HCT116 (cell line): ENCODE results near the gene MYO1G. TPM values are rescaled to one million over a fixed set of nuclear protein-coding genes. Genes with fewer than 3 reads are reported as not detected.

ENCODE experiments used
- ATAC-seq: fragments of 200-7000 bp; cut with Tn5 transposase; 2 replicates; pipeline ENCODE4 v1.9.1; 2020; ENCODE audit warnings: mild to moderate bottlenecking, moderate library complexity
- BruUV-seq: library from RNA; stranded (reverse); fragments of 400-500 nt; replicated peaks from 2 replicates; lab custom pipeline; 2021; lab: Mats Ljungman, UMichigan
- CTCF ChIA-PET: fragments of 300-600 bp; sonication (Branson Sonifier 250); formaldehyde crosslinking; loops from one replicate; lab custom pipeline; 2021; ENCODE audit warnings: antibody characterized with exemption; lab: Charles Lee
- POLR2A ChIA-PET: fragments of 300-600, 350-600 bp; sonication (Branson Sonifier 250); formaldehyde crosslinking; loops from one replicate; lab custom pipeline; 2021; ENCODE audit warnings: antibody characterized with exemption; lab: Charles Lee
- RAD21 ChIA-PET, 2 experiments: fragments of 300-600 bp; sonication (Branson Sonifier 250); formaldehyde crosslinking; loops; one replicate each; lab custom pipeline; 2023; ENCODE audit warnings: low total read pairs in 2 of 2; ENCODE audit not compliant: uncharacterized antibody in 2 of 2, unreplicated experiment in 2 of 2, low non-redundant PET in 1 of 2; lab: Charles Lee
- DNase-seq: peaks from one replicate; pipeline ENCODE4 v3.0.0-alpha.2; 2010; ENCODE audit warnings: low read depth, low spot score
- H2AFZ ChIP-seq: fragments of 200-600 bp; shearing (Covaris generic), sonication (generic); 2 replicates; pipeline ENCODE4 v1.6.1; 2017; ENCODE audit warnings: low read depth, mixed run types, mixed read lengths, antibody characterized with exemption, low read length; ENCODE audit not compliant: poor library complexity, severe bottlenecking
- H3K27ac ChIP-seq: 2 replicates; pipeline ENCODE4 v1.5.1; 2012; ENCODE audit warnings: low read depth, low read length
- H3K27me3 ChIP-seq: fragments of 200-600 bp; sonication (generic); 2 replicates; pipeline ENCODE4 v1.6.1; 2016; ENCODE audit warnings: mixed run types, low read length, mixed read lengths; ENCODE audit not compliant: insufficient read depth
- H3K36me3 ChIP-seq, 2 experiments: fragments of 200-500 bp in 1 of 2; fragments of 200-600 bp in 1 of 2; sonication (Bioruptor generic) in 1 of 2; sonication (generic) in 1 of 2; 2 replicates each; pipeline versions ENCODE4 v1.5.1 to v1.6.1; 2014 to 2016; ENCODE audit warnings: low read length in 2 of 2, inconsistent platforms in 1 of 2, mixed read lengths in 1 of 2, mixed run types in 1 of 2; ENCODE audit not compliant: insufficient read depth in 2 of 2, control insufficient read depth in 1 of 2
- H3K4me1 ChIP-seq, 2 experiments: fragments of 200-600 bp in 1 of 2; sonication (generic) in 1 of 2; 2 replicates each; pipeline versions ENCODE4 v1.5.1 to v1.6.1; 2012 to 2017; ENCODE audit warnings: low read length in 2 of 2, inconsistent platforms in 1 of 2, mild to moderate bottlenecking in 1 of 2, mixed read lengths in 1 of 2, mixed run types in 1 of 2, moderate library complexity in 1 of 2; ENCODE audit not compliant: insufficient read depth in 2 of 2, control insufficient read depth in 1 of 2
- H3K4me2 ChIP-seq: fragments of 200-600 bp; sonication (generic); 2 replicates; pipeline ENCODE4 v1.6.1; 2017; ENCODE audit warnings: mixed run types, low read length, mixed read lengths
- H3K4me3 ChIP-seq, 2 experiments: fragments of 200-600 bp in 1 of 2; sonication (generic) in 1 of 2; replicated peaks in 1 of 2; 2 replicates each; pipeline ENCODE4 v1.5.1; 2011 to 2016; ENCODE audit warnings: low read length in 2 of 2, control low read depth in 1 of 2, low read depth in 1 of 2, mild to moderate bottlenecking in 1 of 2, mixed read lengths in 1 of 2, mixed run types in 1 of 2
- H3K79me2 ChIP-seq: fragments of 200-600 bp; sonication (generic); 2 replicates; pipeline ENCODE4 v1.6.1; 2017; ENCODE audit warnings: mild to moderate bottlenecking, mixed run types, low read length, moderate library complexity, mixed read lengths; ENCODE audit not compliant: insufficient read depth
- H3K9ac ChIP-seq: fragments of 200-600 bp; sonication (generic); 2 replicates; pipeline ENCODE4 v1.6.1; 2016; ENCODE audit warnings: low read length, mixed read lengths
- H3K9me2 ChIP-seq: fragments of 200-600 bp; sonication (generic), shearing (Covaris generic); 2 replicates; pipeline ENCODE4 v1.6.1; 2017; ENCODE audit warnings: mixed run types, mild to moderate bottlenecking, moderate library complexity; ENCODE audit not compliant: insufficient read depth
- H3K9me3 ChIP-seq, 2 experiments: fragments of 200-500 bp in 1 of 2; fragments of 200-600 bp in 1 of 2; sonication (Bioruptor generic) in 1 of 2; sonication (generic) in 1 of 2; 2 replicates each; pipeline ENCODE4 v1.6.1; 2014 to 2017; ENCODE audit warnings: low read length in 2 of 2, mixed read lengths in 2 of 2, inconsistent platforms in 1 of 2, low read depth in 1 of 2, mild to moderate bottlenecking in 1 of 2, mixed run types in 1 of 2, moderate library complexity in 1 of 2; ENCODE audit not compliant: control insufficient read depth in 1 of 2, insufficient read depth in 1 of 2
- H4K20me1 ChIP-seq: fragments of 200-600 bp; sonication (generic), shearing (Covaris generic); 2 replicates; pipeline ENCODE4 v1.6.1; 2017; ENCODE audit warnings: mixed run types, mild to moderate bottlenecking, moderate library complexity; ENCODE audit not compliant: insufficient read depth
- CEBPB ChIP-seq: IDR thresholded peaks from 2 replicates; pipeline ENCODE4 v1.6.1; 2012; ENCODE audit warnings: low read depth
- EGR1 ChIP-seq: IDR thresholded peaks from 2 replicates; pipeline ENCODE4 v1.6.1; 2012; ENCODE audit warnings: low read depth
- ELF1 ChIP-seq: IDR thresholded peaks from 2 replicates; pipeline ENCODE4 v1.6.1; 2012; ENCODE audit warnings: low read depth, borderline replicate concordance
- EZH2 ChIP-seq: fragments of 200-600 bp; sonication (generic); IDR thresholded peaks from 2 replicates; pipeline ENCODE4 v1.6.1; 2017; ENCODE audit warnings: antibody characterized with exemption, mixed run types
- POLR2AphosphoS5 ChIP-seq: IDR thresholded peaks from 2 replicates; pipeline ENCODE4 v1.6.1; 2011; ENCODE audit warnings: mild to moderate bottlenecking, low read depth, low read length, moderate library complexity
- SIN3A ChIP-seq: IDR thresholded peaks from 2 replicates; pipeline ENCODE4 v1.6.1; 2012; ENCODE audit warnings: low read depth
- TCF7L2 ChIP-seq: IDR thresholded peaks from 2 replicates; pipeline ENCODE4 v1.7.0; 2011; ENCODE audit warnings: borderline replicate concordance, inconsistent platforms; ENCODE audit not compliant: insufficient read depth, insufficient read length; ENCODE audit errors: extremely low read depth
- YY1 ChIP-seq: IDR thresholded peaks from 2 replicates; pipeline ENCODE4 v1.6.1; 2011; ENCODE audit warnings: low read length, low read depth, moderate library complexity, mild to moderate bottlenecking; ENCODE audit not compliant: insufficient replicate concordance; ENCODE audit errors: extremely low read depth
- ZBTB33 ChIP-seq: IDR thresholded peaks from 2 replicates; pipeline ENCODE4 v1.6.1; 2011; ENCODE audit warnings: mild to moderate bottlenecking, low read length, moderate library complexity; ENCODE audit not compliant: insufficient replicate concordance; ENCODE audit errors: extremely low read depth
- ZNF274 ChIP-seq: fragments of 200-500 bp; sonication (Bioruptor generic); IDR thresholded peaks from 2 replicates; pipeline ENCODE4 v1.6.1; 2014; ENCODE audit warnings: mild to moderate bottlenecking, low read depth, low read length, inconsistent platforms
- intact Hi-C: fragments of 100-400 bp; cut with micrococcal nuclease; formaldehyde crosslinking; loops from 2 replicates; pipeline ENCODE4 v1.10.0; 2022
- total RNA-seq: library from RNA; stranded (reverse); gene quantifications from one replicate; pipeline ENCODE4 v1.2.1, GENCODE V29; 2021; ENCODE audit not compliant: unreplicated experiment

MYO1G gene
- total RNA-seq, 1 experiment from 2014 or later, result 0.74 TPM

DNA sequence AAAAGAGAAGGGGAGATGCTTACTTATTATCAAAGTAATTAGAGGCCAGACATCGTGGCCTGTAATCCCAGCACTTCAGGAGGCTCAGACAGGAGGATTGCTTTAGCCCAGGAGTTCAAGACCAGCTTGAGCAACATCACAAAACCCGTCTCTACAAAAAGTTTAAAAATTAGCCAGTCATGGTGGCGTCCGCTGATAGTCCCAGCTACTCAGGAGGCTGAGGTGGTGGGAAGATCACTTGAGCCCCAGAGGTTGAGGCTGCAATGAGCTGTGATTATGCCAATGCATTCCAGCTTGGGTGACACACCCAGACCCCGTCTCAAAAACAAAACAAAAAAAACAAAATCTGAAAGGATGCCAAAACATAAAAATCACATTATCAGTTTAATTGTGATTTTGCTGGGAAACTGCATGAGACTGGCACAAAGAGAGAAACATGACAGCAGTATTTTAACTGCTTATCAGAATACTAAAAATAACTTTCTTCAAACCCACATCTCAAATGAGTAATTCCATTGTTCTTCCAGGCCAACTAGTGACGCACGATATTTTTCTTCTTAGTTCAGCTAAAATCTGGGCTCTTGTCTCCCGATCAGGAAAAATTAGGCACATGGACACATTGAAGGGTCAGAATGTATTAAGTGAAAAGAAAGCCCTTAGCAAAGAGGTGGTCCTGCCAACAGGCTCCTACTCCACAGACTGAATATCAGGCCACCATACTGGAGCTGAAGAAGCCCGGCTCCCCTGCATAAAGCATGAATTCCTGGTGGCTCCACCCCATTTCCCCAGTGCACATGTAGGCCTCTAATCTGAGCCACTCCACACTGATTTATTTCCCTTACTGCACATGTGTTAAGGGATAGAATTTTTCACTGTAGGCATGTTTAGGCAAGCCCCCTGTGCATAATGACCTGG lies 11.6 kb upstream of the MYO1G start:
- no peak for DNase-seq
- H3K36me3 ChIP-seq, result peaks cover 0 to 8% of the 10 kb centered on the region in 2 experiments; a peak in 1 of 4 replicates
- TF ChIP-seq SIN3A (no peak), ZNF274 (no peak), ELF1 (no peak), YY1 (no peak), EZH2 (no peak)
- TF ChIP-seq, all 23 proteins: peak for 0
- Histone ChIP-seq H3K9ac (no peak overlapping the region), H3K4me1 (peaks cover 4 to 24% of the 10 kb centered on the region in 2 experiments; a peak in 3 of 4 replicates), H4K20me1 (no peaks in the 10 kb centered on the region), H3K27me3 (no peaks in the 10 kb centered on the region), H3K4me3 (no peak overlapping the region), H3K9me3 (no peaks in the 10 kb centered on the region), H3K4me2 (no peak overlapping the region), H3K79me2 (peaks cover 11% of the 10 kb centered on the region), H2AFZ (no peak overlapping the region), H3K27ac (no peak overlapping the region), H3K9me2 (no peaks in the 10 kb centered on the region)
- POLR2A ChIA-PET, result no interaction called here
- CTCF ChIA-PET, result interaction anchor here (1.9 kb wide), 1 partner anchor 146 kb away, joined by 5 read pairs; no protein-coding TSS in a partner anchor
- RAD21 ChIA-PET, result no interaction called here
- no peak for ATAC-seq
- BruUV-seq, result no TSS peak
- intact Hi-C loops, result no loop called here

- DNase-seq (no peak), ATAC-seq (no peak)
- ChIA-PET RAD21 (no interaction called here), CTCF (no interaction called here), POLR2A (interaction anchor here (1.5 kb wide), 1 partner anchor 10 kb away, joined by 4 read pairs; the partner anchor contains the start of gene CCM2)
- no peaks in the 10 kb centered on the region for H3K9me3 ChIP-seq
- TF ChIP-seq CEBPB (no peak), ZBTB33 (no peak), POLR2AphosphoS5 (no peak), ZNF274 (no peak), TCF7L2 (no peak), SIN3A (no peak), EGR1 (no peak)
- peaks cover 6 to 21% of the 10 kb centered on the region in 2 experiments; a peak in 3 of 4 replicates for H3K36me3 ChIP-seq
- no peak overlapping the region for H3K9ac ChIP-seq
- H3K4me3 ChIP-seq, result no peak overlapping the region
- peaks cover 7% of the 10 kb centered on the region; the same call in 1 of the 2 replicates for H4K20me1 ChIP-seq
- H3K27ac ChIP-seq, result no peak overlapping the region
- H3K9me2 ChIP-seq, result no peaks in the 10 kb centered on the region
- peaks cover 23% of the 10 kb centered on the region for H3K79me2 ChIP-seq
- no TSS peak for BruUV-seq
- no peaks in the 10 kb centered on the region for H3K27me3 ChIP-seq
- no peak overlapping the region for H3K4me2 ChIP-seq
- intact Hi-C loops, result loop anchor here (5.0 kb wide), 1 partner anchor 123 kb away; the partner anchor contains the start of gene TBRG4
- H3K4me1 ChIP-seq, result peaks cover 4 to 34% of the 10 kb centered on the region in 2 experiments; a peak in 3 of 4 replicates
- H2AFZ ChIP-seq, result no peak overlapping the region
Measured at GRCh38 chr7:44989132-44989531, 10.3 kb upstream of the MYO1G start.
